ENCODE measurements around the gene WDFY1.
A peak's percentile ranks its signal among the peaks of the same experiment; 100 is the strongest.

WDFY1 gene

GRCh38 chr2:223971731-223972130, 26.6 kb upstream of the WDFY1 start:
- TF ChIP-seq, protein P1, sequence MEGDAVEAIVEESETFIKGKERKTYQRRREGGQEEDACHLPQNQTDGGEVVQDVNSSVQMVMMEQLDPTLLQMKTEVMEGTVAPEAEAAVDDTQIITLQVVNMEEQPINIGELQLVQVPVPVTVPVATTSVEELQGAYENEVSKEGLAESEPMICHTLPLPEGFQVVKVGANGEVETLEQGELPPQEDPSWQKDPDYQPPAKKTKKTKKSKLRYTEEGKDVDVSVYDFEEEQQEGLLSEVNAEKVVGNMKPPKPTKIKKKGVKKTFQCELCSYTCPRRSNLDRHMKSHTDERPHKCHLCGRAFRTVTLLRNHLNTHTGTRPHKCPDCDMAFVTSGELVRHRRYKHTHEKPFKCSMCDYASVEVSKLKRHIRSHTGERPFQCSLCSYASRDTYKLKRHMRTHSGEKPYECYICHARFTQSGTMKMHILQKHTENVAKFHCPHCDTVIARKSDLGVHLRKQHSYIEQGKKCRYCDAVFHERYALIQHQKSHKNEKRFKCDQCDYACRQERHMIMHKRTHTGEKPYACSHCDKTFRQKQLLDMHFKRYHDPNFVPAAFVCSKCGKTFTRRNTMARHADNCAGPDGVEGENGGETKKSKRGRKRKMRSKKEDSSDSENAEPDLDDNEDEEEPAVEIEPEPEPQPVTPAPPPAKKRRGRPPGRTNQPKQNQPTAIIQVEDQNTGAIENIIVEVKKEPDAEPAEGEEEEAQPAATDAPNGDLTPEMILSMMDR (IDR thresholded peaks at IDR 0.05): no peak

- TF ChIP-seq, protein P1 (IDR thresholded peaks at IDR 0.05): peak; percentile 86
These were observed 25.4 kb upstream of the WDFY1 start for GRCh38 chr2:223970343-223971128.

- TF ChIP-seq, protein P1 (IDR thresholded peaks at IDR 0.05): no peak
These were observed 24.7 kb upstream of the WDFY1 start for GRCh38 chr2:223969856-223970255.

- TF ChIP-seq, protein P1 (IDR thresholded peaks at IDR 0.05): no peak
These were observed 24.2 kb upstream of the WDFY1 start for GRCh38 chr2:223969315-223969714.

DNA sequence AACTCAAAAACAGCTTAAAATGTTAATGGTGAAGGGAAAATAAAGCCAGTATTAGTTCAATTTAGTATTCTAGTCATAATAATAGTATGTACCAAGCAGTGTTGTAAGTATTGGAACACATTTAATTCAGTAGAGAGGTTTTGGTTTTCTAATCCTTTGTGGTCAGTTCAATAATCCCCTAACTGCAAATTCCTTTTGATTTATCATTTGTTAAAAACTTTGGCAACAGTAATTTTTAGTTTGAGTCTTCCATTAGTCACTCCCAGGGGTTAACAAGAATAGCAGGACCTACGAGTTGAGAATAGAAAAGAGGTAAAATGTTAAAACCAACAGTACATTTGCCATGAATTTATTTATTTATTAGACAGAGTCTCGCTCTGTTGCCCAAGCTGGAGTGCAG, 22.8 kb upstream of the WDFY1 start:
- TF ChIP-seq, protein P1 (IDR thresholded peaks at IDR 0.05): no peak

DNA sequence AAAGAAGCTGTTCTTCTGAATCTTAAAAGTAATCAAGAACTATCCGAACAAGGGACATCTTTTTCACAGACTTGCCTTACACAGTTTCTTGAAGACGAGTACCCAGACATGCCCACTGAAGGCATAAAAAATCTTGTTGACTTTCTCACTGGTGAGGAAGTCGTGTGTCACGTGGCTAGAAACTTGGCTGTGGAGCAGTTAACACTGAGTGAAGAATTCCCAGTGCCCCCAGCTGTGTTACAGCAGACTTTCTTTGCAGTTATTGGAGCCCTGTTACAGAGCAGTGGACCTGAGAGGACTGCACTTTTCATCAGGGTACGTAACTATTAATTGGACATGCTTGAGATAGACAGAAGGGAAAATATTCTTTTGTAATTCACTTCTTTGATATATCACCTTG, 14.6 kb upstream of the WDFY1 start:
- TF ChIP-seq, protein P1 (IDR thresholded peaks at IDR 0.05): no peak

GRCh38 chr2:223957092-223957851, 12.1 kb upstream of the WDFY1 start, which contains the start of gene MRPL44:
TSS of gene MRPL44 (plus strand) at chr2:223957463. CDS start at chr2:223957473, 10 bp downstream.
- TF ChIP-seq, protein P1 (IDR thresholded peaks at IDR 0.05): no peak

Data from LNCAP (cell line).